ENCODE data around the gene IGSF8.
A peak's percentile ranks its signal among the peaks of the same experiment; 100 is the strongest.
"Not testable (repeated sequence)": the region's sequence is repeated elsewhere in the genome, so short reads cannot be mapped to it uniquely, and the experiment has no call there.

IGSF8 gene

DNA sequence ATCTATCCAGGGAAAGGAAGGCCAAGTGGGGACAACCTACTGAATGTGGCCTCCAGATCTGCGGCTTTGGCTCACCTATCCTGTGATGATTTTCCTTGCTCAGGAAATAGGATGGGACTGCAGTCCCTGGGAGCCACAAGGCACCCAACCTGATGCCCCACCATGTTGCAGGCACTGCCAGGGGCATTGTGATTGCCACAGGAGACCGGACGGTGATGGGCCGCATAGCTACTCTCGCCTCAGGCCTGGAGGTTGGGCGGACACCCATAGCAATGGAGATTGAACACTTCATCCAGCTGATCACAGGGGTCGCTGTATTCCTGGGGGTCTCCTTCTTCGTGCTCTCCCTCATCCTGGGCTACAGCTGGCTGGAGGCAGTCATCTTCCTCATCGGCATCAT, 29.0 kb upstream of the IGSF8 start:
- DNase-seq (ENCODE audit: low read depth): no peak
- TF ChIP-seq, protein P1, sequence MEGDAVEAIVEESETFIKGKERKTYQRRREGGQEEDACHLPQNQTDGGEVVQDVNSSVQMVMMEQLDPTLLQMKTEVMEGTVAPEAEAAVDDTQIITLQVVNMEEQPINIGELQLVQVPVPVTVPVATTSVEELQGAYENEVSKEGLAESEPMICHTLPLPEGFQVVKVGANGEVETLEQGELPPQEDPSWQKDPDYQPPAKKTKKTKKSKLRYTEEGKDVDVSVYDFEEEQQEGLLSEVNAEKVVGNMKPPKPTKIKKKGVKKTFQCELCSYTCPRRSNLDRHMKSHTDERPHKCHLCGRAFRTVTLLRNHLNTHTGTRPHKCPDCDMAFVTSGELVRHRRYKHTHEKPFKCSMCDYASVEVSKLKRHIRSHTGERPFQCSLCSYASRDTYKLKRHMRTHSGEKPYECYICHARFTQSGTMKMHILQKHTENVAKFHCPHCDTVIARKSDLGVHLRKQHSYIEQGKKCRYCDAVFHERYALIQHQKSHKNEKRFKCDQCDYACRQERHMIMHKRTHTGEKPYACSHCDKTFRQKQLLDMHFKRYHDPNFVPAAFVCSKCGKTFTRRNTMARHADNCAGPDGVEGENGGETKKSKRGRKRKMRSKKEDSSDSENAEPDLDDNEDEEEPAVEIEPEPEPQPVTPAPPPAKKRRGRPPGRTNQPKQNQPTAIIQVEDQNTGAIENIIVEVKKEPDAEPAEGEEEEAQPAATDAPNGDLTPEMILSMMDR (conservative IDR thresholded peaks at IDR 0.05; ENCODE audit: low read length): no peak
- no peak overlapping the region for H3K4me3 ChIP-seq (ENCODE audit: low read length)

DNA sequence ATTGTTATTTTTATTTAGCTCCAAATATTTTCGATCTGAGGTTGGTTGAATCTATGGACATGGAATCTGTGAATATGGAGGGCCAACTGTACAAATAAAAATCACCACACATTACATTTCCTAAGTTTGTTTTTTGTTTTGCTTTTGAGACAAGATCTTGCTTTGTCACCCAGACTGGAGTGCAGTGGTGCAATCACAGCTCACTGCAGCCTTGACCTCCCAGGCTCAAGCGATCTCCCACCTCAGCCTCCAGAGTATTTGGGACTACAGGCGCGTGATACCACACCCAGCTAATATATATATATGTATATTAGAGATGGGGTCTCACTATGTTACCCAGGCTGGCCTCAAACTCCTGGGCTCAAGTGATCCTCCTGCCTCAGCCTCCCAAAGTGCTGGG, 27.9 kb upstream of the IGSF8 start:
- H3K4me3 ChIP-seq (ENCODE audit: low read length); DNase-seq (ENCODE audit: low read depth): not testable (repeated sequence)

DNA sequence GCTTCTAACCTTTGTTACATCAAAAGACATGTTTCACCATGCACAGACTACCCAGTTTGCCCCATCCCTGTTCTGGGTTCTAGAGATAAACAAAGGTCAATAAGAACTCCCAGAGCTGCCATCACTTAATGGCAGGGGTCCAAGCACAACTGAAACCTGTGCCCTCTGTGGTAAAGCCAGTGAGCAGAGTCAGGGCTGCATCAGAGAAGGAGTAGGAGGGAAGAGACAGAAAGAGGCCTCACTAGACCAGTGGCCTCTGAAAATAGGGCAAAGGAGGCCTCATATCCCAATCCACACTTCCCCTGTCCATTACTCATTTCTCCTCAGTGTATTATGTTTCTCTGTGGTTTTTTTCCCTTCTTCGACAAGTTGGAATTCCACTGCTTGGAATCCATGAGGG, 27.3 kb upstream of the IGSF8 start:
- no peak overlapping the region for H3K4me3 ChIP-seq (ENCODE audit: low read length)
- TF ChIP-seq, protein P1 (conservative IDR thresholded peaks at IDR 0.05; ENCODE audit: low read length): no peak
- DNase-seq (ENCODE audit: low read depth): no peak

DNA sequence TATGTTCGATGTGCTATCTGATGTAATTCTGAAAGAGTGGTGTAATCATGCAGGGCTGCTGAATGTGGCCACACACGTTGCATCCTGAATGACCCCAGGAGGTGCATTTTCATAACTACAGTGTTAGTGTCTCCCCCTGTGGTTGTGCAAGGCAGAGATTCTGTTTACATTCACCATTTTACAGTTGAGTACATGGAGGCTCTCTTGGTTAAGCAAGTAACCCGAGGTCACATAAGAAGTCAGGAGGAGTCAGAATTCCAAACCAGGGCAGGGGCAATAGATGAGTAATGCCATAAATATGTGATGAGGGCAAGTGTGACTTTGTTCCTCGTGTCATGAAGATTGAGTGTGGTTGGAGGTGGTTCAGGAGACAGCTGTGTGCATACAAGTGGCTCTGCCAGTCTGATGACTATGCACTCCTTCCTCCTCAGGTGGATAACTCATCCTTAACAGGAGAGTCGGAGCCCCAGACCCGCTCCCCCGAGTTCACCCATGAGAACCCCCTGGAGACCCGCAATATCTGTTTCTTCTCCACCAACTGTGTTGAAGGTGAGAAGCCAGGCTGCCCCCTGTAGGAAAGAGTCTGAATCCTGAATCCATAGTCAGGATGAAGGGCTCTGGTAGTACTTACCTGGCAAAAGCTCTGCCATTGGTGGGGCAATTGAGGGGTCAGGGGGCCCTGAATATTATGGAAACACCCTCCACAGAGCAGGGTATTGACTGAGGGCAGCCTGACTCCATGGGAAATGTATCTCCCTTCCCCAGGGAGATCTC, 26.5 kb upstream of the IGSF8 start:
- DNase-seq (ENCODE audit: low read depth): peak; percentile 92
- no peak overlapping the region for H3K4me3 ChIP-seq (ENCODE audit: low read length)
- TF ChIP-seq, protein P1 (conservative IDR thresholded peaks at IDR 0.05; ENCODE audit: low read length): peak; percentile 37

DNA sequence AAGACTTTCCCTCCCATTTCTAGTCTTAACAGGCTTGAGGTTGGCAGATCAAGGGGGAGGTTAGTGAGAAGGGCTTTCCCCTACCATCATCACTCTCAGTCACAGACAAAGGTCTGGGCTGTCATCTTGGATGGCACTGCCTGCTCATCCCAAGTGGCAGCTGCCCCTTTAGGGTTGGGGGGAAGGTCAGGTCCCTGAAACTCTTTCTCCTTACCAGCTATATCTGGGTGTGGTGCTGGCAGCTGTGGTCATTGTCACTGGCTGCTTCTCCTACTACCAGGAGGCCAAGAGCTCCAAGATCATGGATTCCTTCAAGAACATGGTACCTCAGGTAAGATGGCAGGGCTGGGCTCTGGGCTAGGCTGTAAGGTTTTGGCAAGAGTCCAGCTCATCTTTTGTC, 25.3 kb upstream of the IGSF8 start:
- no peak for DNase-seq (ENCODE audit: low read depth)
- no peak overlapping the region for H3K4me3 ChIP-seq (ENCODE audit: low read length)
- TF ChIP-seq, protein P1 (conservative IDR thresholded peaks at IDR 0.05; ENCODE audit: low read length): no peak

DNA sequence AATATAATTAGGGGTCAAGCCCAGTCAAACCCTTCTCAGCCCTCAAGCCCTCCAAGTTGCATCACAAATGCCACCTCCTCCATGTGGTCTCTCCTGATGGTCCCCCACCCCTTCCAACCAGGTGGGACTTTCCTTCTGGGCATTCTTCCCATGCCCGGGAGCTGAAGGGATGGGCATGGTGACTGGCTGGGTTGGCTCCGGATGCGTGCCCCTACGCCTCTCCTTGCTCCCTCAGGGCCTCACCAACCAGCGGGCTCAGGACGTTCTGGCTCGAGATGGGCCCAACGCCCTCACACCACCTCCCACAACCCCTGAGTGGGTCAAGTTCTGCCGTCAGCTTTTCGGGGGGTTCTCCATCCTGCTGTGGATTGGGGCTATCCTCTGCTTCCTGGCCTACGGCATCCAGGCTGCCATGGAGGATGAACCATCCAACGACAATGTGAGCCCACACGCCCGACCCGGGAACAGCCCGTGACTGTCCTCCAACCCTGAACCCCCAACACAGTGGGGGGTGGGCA, 24.6 kb upstream of the IGSF8 start:
- no peak for DNase-seq (ENCODE audit: low read depth)
- TF ChIP-seq, protein P1 (conservative IDR thresholded peaks at IDR 0.05; ENCODE audit: low read length): no peak
- no peak overlapping the region for H3K4me3 ChIP-seq (ENCODE audit: low read length)

DNA sequence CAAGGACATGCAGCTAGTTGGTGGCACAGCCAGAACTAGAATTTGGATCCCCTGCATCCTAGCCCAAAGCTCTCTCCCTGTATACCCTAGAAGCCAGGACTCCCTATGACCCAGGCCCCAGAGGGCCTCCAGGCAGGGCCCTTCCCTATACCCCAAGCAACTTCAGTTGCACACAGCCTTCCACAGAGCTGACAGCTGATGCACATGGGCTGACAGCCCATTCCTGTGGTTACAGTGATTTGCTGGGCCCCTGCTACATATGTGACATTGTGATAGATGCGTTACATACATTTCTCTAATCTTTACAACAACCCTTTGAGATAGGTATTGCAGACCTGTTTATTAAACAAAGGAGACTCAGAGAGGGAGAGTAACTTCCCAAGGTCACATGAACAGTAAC, 23.0 kb upstream of the IGSF8 start:
- no peak for DNase-seq (ENCODE audit: low read depth)
- H3K4me3 ChIP-seq (ENCODE audit: low read length): no peak overlapping the region
- TF ChIP-seq, protein P1 (conservative IDR thresholded peaks at IDR 0.05; ENCODE audit: low read length): no peak
